GM21515 (cell line): ENCODE results near the gene SEC24C.
"Not testable (repeated sequence)": the region's sequence is repeated elsewhere in the genome, so short reads cannot be mapped to it uniquely, and the experiment has no call there.

Experiments used
- ATAC-seq: cut with Tn5 transposase; IDR thresholded peaks from one replicate; pipeline ENCODE4 v1.9.1; 2021; ENCODE audit not compliant: unreplicated experiment

The SEC24C gene

GRCh38 chr10:73743905-73744663 lies at the start of gene SEC24C:
Gene SEC24C (plus strand): TSS chr10:73744372. CDS start chr10:73746833, 2,461 bp downstream.
- peak; percentile 82 for ATAC-seq

- ATAC-seq = not testable (repeated sequence)
Measured at GRCh38 chr10:73695302-73695701, 48.9 kb upstream of the SEC24C start.

GRCh38 chr10:73697675-73698159 lies 46.5 kb upstream of the SEC24C start, which contains the start of gene AGAP5:
Gene AGAP5 (minus strand): TSS chr10:73698109. CDS start chr10:73697755, 354 bp downstream.
- ATAC-seq = not testable (repeated sequence)

- ATAC-seq = not testable (repeated sequence)
Measured at GRCh38 chr10:73698819-73699218, 45.4 kb upstream of the SEC24C start.

GRCh38 chr10:73703924-73704323 lies 40.2 kb upstream of the SEC24C start:
- ATAC-seq = not testable (repeated sequence)

- ATAC-seq = not testable (repeated sequence)
Measured at GRCh38 chr10:73705506-73706072, 38.6 kb upstream of the SEC24C start.

GRCh38 chr10:73706488-73706887 lies 37.7 kb upstream of the SEC24C start:
- not testable (repeated sequence) for ATAC-seq

GRCh38 chr10:73707628-73708027 lies 36.5 kb upstream of the SEC24C start:
- ATAC-seq = not testable (repeated sequence)

GRCh38 chr10:73708122-73708521 lies 36.0 kb upstream of the SEC24C start:
- not testable (repeated sequence) for ATAC-seq

- not testable (repeated sequence) for ATAC-seq
Measured at GRCh38 chr10:73711683-73712082, 32.5 kb upstream of the SEC24C start.

GRCh38 chr10:73713912-73714311 lies 30.3 kb upstream of the SEC24C start:
- not testable (repeated sequence) for ATAC-seq

- ATAC-seq = not testable (repeated sequence)
Measured at GRCh38 chr10:73714483-73714882, 29.7 kb upstream of the SEC24C start.

GRCh38 chr10:73715179-73716156 lies 28.7 kb upstream of the SEC24C start:
- not testable (repeated sequence) for ATAC-seq

- ATAC-seq = no peak
Measured at GRCh38 chr10:73716251-73716650, 27.9 kb upstream of the SEC24C start.

GRCh38 chr10:73717556-73717955 lies 26.6 kb upstream of the SEC24C start:
- ATAC-seq = no peak

GRCh38 chr10:73720561-73720960 lies 23.6 kb upstream of the SEC24C start:
- ATAC-seq = not testable (repeated sequence)

- no peak for ATAC-seq
Measured at GRCh38 chr10:73723516-73723915, 20.7 kb upstream of the SEC24C start.

- ATAC-seq = not testable (repeated sequence)
Measured at GRCh38 chr10:73729781-73730152, 14.4 kb upstream of the SEC24C start.

GRCh38 chr10:73730153-73730906 lies 13.8 kb upstream of the SEC24C start:
- ATAC-seq = peak; percentile 80
